H9 (cell line): ENCODE results near the gene TOMM22. TPM values are rescaled to one million over a fixed set of nuclear protein-coding genes. Genes with fewer than 3 reads are reported as not detected.

Source experiments
- DNase-seq: peaks from one replicate; pipeline ENCODE4 v3.0.0-alpha.2; 2017
- H2AFZ ChIP-seq: one replicate; pipeline ENCODE4 v1.6.1; 2013; ENCODE audit warnings: mild to moderate bottlenecking, low read length, control low read depth, moderate library complexity
- H2AK5ac ChIP-seq: 2 replicates; pipeline ENCODE4 v1.6.1; 2013; ENCODE audit warnings: low read length, control low read depth, mixed read lengths; ENCODE audit not compliant: insufficient read length
- H2BK120ac ChIP-seq: one replicate; pipeline ENCODE4 v1.6.1; 2013; ENCODE audit warnings: low read depth, mild to moderate bottlenecking, low read length, control low read depth, inconsistent platforms; ENCODE audit not compliant: poor library complexity, severe bottlenecking
- H2BK12ac ChIP-seq: 2 replicates; pipeline ENCODE4 v1.6.1; 2013; ENCODE audit warnings: low read length, control low read depth, mixed read lengths, low read depth; ENCODE audit not compliant: insufficient read length
- H2BK15ac ChIP-seq: 2 replicates; pipeline ENCODE4 v1.6.1; 2013; ENCODE audit warnings: low read depth, low read length, control low read depth
- H2BK20ac ChIP-seq: one replicate; pipeline ENCODE4 v1.6.1; 2013; ENCODE audit warnings: low read depth, mild to moderate bottlenecking, low read length, control low read depth, inconsistent platforms; ENCODE audit not compliant: poor library complexity, severe bottlenecking
- H2BK5ac ChIP-seq: 2 replicates; pipeline ENCODE4 v1.6.1; 2013; ENCODE audit warnings: low read length, control low read depth, mixed read lengths; ENCODE audit not compliant: insufficient read length
- H3K14ac ChIP-seq: 2 replicates; pipeline ENCODE4 v1.6.1; 2013; ENCODE audit warnings: low read length, control low read depth; ENCODE audit not compliant: insufficient read depth
- H3K18ac ChIP-seq: 2 replicates; pipeline ENCODE4 v1.6.1; 2013; ENCODE audit warnings: low read depth, mild to moderate bottlenecking, mixed read lengths, low read length, control low read depth; ENCODE audit not compliant: insufficient read length
- H3K23ac ChIP-seq: 2 replicates; pipeline ENCODE4 v1.6.1; 2013; ENCODE audit warnings: low read length, control low read depth, mixed read lengths, low read depth; ENCODE audit not compliant: insufficient read length
- H3K23me2 ChIP-seq: 2 replicates; pipeline ENCODE4 v1.6.1; 2013; ENCODE audit warnings: low read depth, mild to moderate bottlenecking, mixed read lengths, low read length, control low read depth; ENCODE audit not compliant: insufficient read length, poor library complexity, severe bottlenecking
- H3K27ac ChIP-seq: 2 replicates; pipeline ENCODE4 v1.5.1; 2013; ENCODE audit warnings: low read length, control low read depth, mixed read lengths, low read depth; ENCODE audit not compliant: insufficient read length
- H3K27me3 ChIP-seq: 2 replicates; pipeline ENCODE4 v1.6.1; 2013; ENCODE audit warnings: low read length, control low read depth, inconsistent platforms; ENCODE audit not compliant: insufficient read depth
- H3K4ac ChIP-seq: 2 replicates; pipeline ENCODE4 v1.6.1; 2013; ENCODE audit warnings: low read depth, mild to moderate bottlenecking, control low read depth, inconsistent platforms, low read length, moderate library complexity
- H3K4me1 ChIP-seq: 2 replicates; pipeline ENCODE4 v1.6.1; 2013; ENCODE audit warnings: low read length, control low read depth, inconsistent platforms; ENCODE audit not compliant: insufficient read depth
- H3K4me2 ChIP-seq: 2 replicates; pipeline ENCODE4 v1.6.1; 2013; ENCODE audit warnings: low read length, control low read depth, mixed read lengths; ENCODE audit not compliant: insufficient read length, insufficient read depth
- H3K56ac ChIP-seq: 2 replicates; pipeline ENCODE4 v1.6.1; 2013; ENCODE audit warnings: low read depth, mild to moderate bottlenecking, mixed read lengths, low read length, control low read depth; ENCODE audit not compliant: insufficient read length
- H3K79me1 ChIP-seq: 2 replicates; pipeline ENCODE4 v1.6.1; 2013; ENCODE audit warnings: low read depth, mild to moderate bottlenecking, moderate library complexity, low read length, control low read depth, inconsistent platforms; ENCODE audit not compliant: insufficient read depth, poor library complexity, severe bottlenecking
- H3K79me2 ChIP-seq: 2 replicates; pipeline ENCODE4 v1.6.1; 2013; ENCODE audit warnings: low read length, control low read depth, inconsistent platforms; ENCODE audit not compliant: insufficient read depth
- H3K9ac ChIP-seq: 2 replicates; pipeline ENCODE4 v1.6.1; 2013; ENCODE audit warnings: low read length, control low read depth, mixed read lengths; ENCODE audit not compliant: insufficient read length; ENCODE audit errors: extremely low read depth
- H3K9me3 ChIP-seq: one replicate; pipeline ENCODE4 v1.6.1; 2013; ENCODE audit warnings: low read depth, low read length, inconsistent platforms; ENCODE audit not compliant: control insufficient read depth
- H3T11ph ChIP-seq: one replicate; pipeline ENCODE4 v1.6.1; 2013; ENCODE audit warnings: mild to moderate bottlenecking, low read length, control low read depth, inconsistent platforms
- H4K20me1 ChIP-seq: one replicate; pipeline ENCODE4 v1.6.1; 2013; ENCODE audit not compliant: control insufficient read depth, insufficient read length, insufficient read depth
- H4K5ac ChIP-seq: 2 replicates; pipeline ENCODE4 v1.6.1; 2013; ENCODE audit warnings: low read depth, mild to moderate bottlenecking, mixed read lengths, low read length, control low read depth; ENCODE audit not compliant: insufficient read length
- H4K8ac ChIP-seq: replicated peaks from 2 replicates; pipeline ENCODE4 v1.6.1; 2013; ENCODE audit warnings: low read length, control low read depth, mixed read lengths, low read depth; ENCODE audit not compliant: insufficient read length
- H4K91ac ChIP-seq: 2 replicates; pipeline ENCODE4 v1.6.1; 2013; ENCODE audit warnings: low read depth, mild to moderate bottlenecking, moderate library complexity, mixed read lengths, low read length, control low read depth; ENCODE audit not compliant: insufficient read length
- H3K27ac Mint-ChIP-seq, 3 experiments: 2 replicates in 2 of 3; 3 replicates in 1 of 3; pipeline ENCODE4 v1.8.0; 2020 to 2021; ENCODE audit warnings: mixed read lengths in 3 of 3, mild to moderate bottlenecking in 1 of 3, moderate library complexity in 1 of 3
- H3K27me3 Mint-ChIP-seq: 2 replicates; pipeline ENCODE4 v1.8.0; 2021; ENCODE audit warnings: low read depth, mild to moderate bottlenecking, moderate library complexity, mixed read lengths
- H3K36me3 Mint-ChIP-seq, 3 experiments: 2 replicates in 2 of 3; 3 replicates in 1 of 3; pipeline ENCODE4 v1.8.0; 2020 to 2021; ENCODE audit warnings: low read depth in 3 of 3, mixed read lengths in 3 of 3; ENCODE audit not compliant: insufficient read depth in 1 of 3
- H3K4me1 Mint-ChIP-seq, 2 experiments: 2 replicates each; pipeline ENCODE4 v1.8.0; 2020; ENCODE audit warnings: mixed read lengths in 2 of 2
- H3K4me3 Mint-ChIP-seq, 2 experiments: 2 replicates in 1 of 2; 3 replicates in 1 of 2; pipeline ENCODE4 v1.8.0; 2020 to 2021; ENCODE audit warnings: mild to moderate bottlenecking in 2 of 2, mixed read lengths in 2 of 2, moderate library complexity in 1 of 2
- H3K9me3 Mint-ChIP-seq, 2 experiments: 2 replicates in 1 of 2; 3 replicates in 1 of 2; pipeline ENCODE4 v1.8.0; 2020; ENCODE audit warnings: mild to moderate bottlenecking in 2 of 2, mixed read lengths in 2 of 2, moderate library complexity in 1 of 2
- CTCF ChIP-seq: fragments of 200-600 bp; sonication (generic); conservative IDR thresholded peaks from 3 replicates; pipeline ENCODE4 v1.8.0; 2021; ENCODE audit warnings: antibody characterized with exemption, mild to moderate bottlenecking
- WGBS: extraction: QIAGEN DNeasy Blood & Tissue Kit; methylation state at CpG from one replicate; pipeline ENCODE4 v1.1.7; 2013; ENCODE audit warnings: missing lambda C conversion rate, low lambda C conversion rate, mixed read lengths; ENCODE audit not compliant: insufficient read length; ENCODE audit errors: extremely low coverage; 5-methylcytosine and 5-hydroxymethylcytosine counted together
- total RNA-seq: library from RNA; stranded (reverse); gene quantifications from 2 replicates; pipeline ENCODE4 v1.2.1, GENCODE V29; 2021

The TOMM22 gene
- total RNA-seq, 1 experiment from 2014 or later: 128 TPM

- H3K9me3 ChIP-seq: no peaks in the 10 kb centered on the region
- no peak overlapping the region for H3K23ac ChIP-seq
- H3K27me3 ChIP-seq: no peaks in the 10 kb centered on the region
- no peak overlapping the region for H2AFZ ChIP-seq
- peaks cover 14 to 59% (median 45%) of the 10 kb centered on the region in 3 experiments for H3K36me3 Mint-ChIP-seq
- H3K79me1 ChIP-seq: peaks cover 4% of the 10 kb centered on the region
- no peak overlapping the region for H3K4me2 ChIP-seq
- no CpG with 5 or more reads among the region's 15 CpGs for WGBS
- no peak overlapping the region for H4K5ac ChIP-seq
- H4K91ac ChIP-seq: no peak overlapping the region
- no peak overlapping the region for H3K27ac ChIP-seq
- no peak overlapping the region for H4K8ac ChIP-seq
- H3K4ac ChIP-seq: no peak overlapping the region
- no peaks in the 10 kb centered on the region for H3K9me3 Mint-ChIP-seq
- peaks cover 12% of the 10 kb centered on the region; the same call in 1 of the 2 replicates for H3K79me2 ChIP-seq
- no peak overlapping the region for H2BK5ac ChIP-seq
- no peaks in the 10 kb centered on the region for H4K20me1 ChIP-seq
- TF ChIP-seq CTCF: no peak
- no peak for DNase-seq
- peaks cover 10% of the 10 kb centered on the region; the same call in 1 of the 2 replicates for H3K4me1 ChIP-seq
- H3K27me3 Mint-ChIP-seq: no peaks in the 10 kb centered on the region
- H3K56ac ChIP-seq: no peak overlapping the region
- no peak overlapping the region for H2AK5ac ChIP-seq
- H3K18ac ChIP-seq: no peak overlapping the region
- no peak overlapping the region for H2BK12ac ChIP-seq
- H3K27ac Mint-ChIP-seq: peak overlapping the region; percentile 7 to 96 (median 52); a peak in 4 of 7 replicates
- H3K23me2 ChIP-seq: no peaks in the 10 kb centered on the region
- H3K14ac ChIP-seq: no peak overlapping the region
- H3K9ac ChIP-seq: no peak overlapping the region
- no peak overlapping the region for H3T11ph ChIP-seq
- H3K4me3 Mint-ChIP-seq: no peak overlapping the region
- H3K4me1 Mint-ChIP-seq: peaks cover 27 to 42% of the 10 kb centered on the region in 2 experiments
- no peak overlapping the region for H2BK15ac ChIP-seq
- H2BK120ac ChIP-seq: no peak overlapping the region
- no peak overlapping the region for H2BK20ac ChIP-seq
Observed at GRCh38 chr22:38715852-38716251, 34.1 kb downstream of the TOMM22 start.
